GM23248 (cell line): ENCODE data around the gene RBL2. TPM values are rescaled to one million over a fixed set of nuclear protein-coding genes. Genes with fewer than 3 reads are reported as not detected.
"Not testable (repeated sequence)": the region's sequence is repeated elsewhere in the genome, so short reads cannot be mapped to it uniquely, and the experiment has no call there.

ENCODE experiments used
- DNase-seq: peaks from one replicate; pipeline ENCODE4 v3.0.0-alpha.2; 2015
- H2AFZ ChIP-seq: fragments of 200-600 bp; sonication (generic); 2 replicates; pipeline ENCODE4 v1.6.1; 2016; ENCODE audit warnings: antibody characterized with exemption
- H3F3A ChIP-seq: fragments of 200-600 bp; sonication (generic); 2 replicates; pipeline ENCODE4 v1.6.1; 2016; ENCODE audit warnings: mild to moderate bottlenecking, antibody characterized with exemption, mixed run types; ENCODE audit not compliant: insufficient read depth
- H3K27ac ChIP-seq: fragments of 200-600 bp; sonication (generic); 2 replicates; pipeline ENCODE4 v1.5.1; 2016; ENCODE audit warnings: mild to moderate bottlenecking
- H3K27me3 ChIP-seq: fragments of 200-600 bp; sonication (generic); replicated peaks from 2 replicates; pipeline ENCODE4 v1.6.1; 2016; ENCODE audit warnings: mild to moderate bottlenecking; ENCODE audit not compliant: insufficient read depth
- H3K36me3 ChIP-seq: fragments of 200-600 bp; sonication (generic); 2 replicates; pipeline ENCODE4 v1.6.1; 2016; ENCODE audit warnings: low read depth, mild to moderate bottlenecking
- H3K4me1 ChIP-seq: fragments of 200-600 bp; sonication (generic); 2 replicates; pipeline ENCODE4 v1.6.1; 2016; ENCODE audit warnings: mild to moderate bottlenecking; ENCODE audit not compliant: insufficient read depth
- H3K4me2 ChIP-seq: fragments of 200-600 bp; sonication (generic); one replicate; pipeline ENCODE4 v1.6.1; 2016; ENCODE audit warnings: mild to moderate bottlenecking; ENCODE audit not compliant: unreplicated experiment
- H3K4me3 ChIP-seq: fragments of 200-600 bp; sonication (generic); 2 replicates; pipeline ENCODE4 v1.5.1; 2016; ENCODE audit warnings: mild to moderate bottlenecking
- H3K79me2 ChIP-seq: fragments of 200-600 bp; sonication (generic); 2 replicates; pipeline ENCODE4 v1.6.1; 2016; ENCODE audit warnings: mild to moderate bottlenecking; ENCODE audit not compliant: insufficient read depth
- H3K9ac ChIP-seq: fragments of 200-600 bp; sonication (generic); 2 replicates; pipeline ENCODE4 v1.6.1; 2016; ENCODE audit warnings: mild to moderate bottlenecking
- H3K9me2 ChIP-seq: fragments of 200-600 bp; sonication (generic); 2 replicates; pipeline ENCODE4 v1.6.1; 2016; ENCODE audit warnings: mixed run types, mild to moderate bottlenecking, moderate library complexity; ENCODE audit not compliant: insufficient read depth
- H3K9me3 ChIP-seq: fragments of 200-600 bp; sonication (generic); one replicate; pipeline ENCODE4 v1.6.1; 2017; ENCODE audit warnings: low read depth
- H4K20me1 ChIP-seq: fragments of 200-600 bp; sonication (generic); 2 replicates; pipeline ENCODE4 v1.6.0; 2016; ENCODE audit not compliant: insufficient read depth
- EZH2 ChIP-seq: fragments of 200-600 bp; sonication (generic); IDR thresholded peaks from 2 replicates; pipeline ENCODE4 v1.6.1; 2018; ENCODE audit warnings: antibody characterized with exemption, mild to moderate bottlenecking; ENCODE audit not compliant: insufficient read depth, poor library complexity, severe bottlenecking
- EZH2phosphoT487 ChIP-seq: fragments of 200-600 bp; sonication (generic); IDR thresholded peaks from 2 replicates; pipeline ENCODE4 v1.6.1; 2018; ENCODE audit warnings: antibody characterized with exemption, moderate library complexity, mild to moderate bottlenecking, low read depth; ENCODE audit not compliant: insufficient read depth
- WGBS, 2 experiments: methylation state at CpG; one replicate each; pipeline ENCODE4 v1.1.6; 2015 to 2017; ENCODE audit warnings: low lambda C conversion rate in 2 of 2, low coverage in 1 of 2; ENCODE audit errors: missing lambda C conversion rate in 2 of 2; 5-methylcytosine and 5-hydroxymethylcytosine counted together
- in situ Hi-C: fragments of 300-500 bp; cut with MboI; formaldehyde crosslinking; loops from 2 replicates; pipeline ENCODE4 v1.15.0; 2020
- polyA plus RNA-seq: library from polyadenylated mRNA; unstranded; fragments of >200 nt; fragmentation: Nextera tagmentation; extraction: Ambion mirVana; gene quantifications from 2 replicates; pipeline ENCODE4 v1.2.1, GENCODE V29; 2016
- total RNA-seq: library from RNA; depleted of rRNA; stranded (reverse); fragments of >200 nt; shearing (Covaris generic); gene quantifications from 2 replicates; pipeline ENCODE4 v1.2.3, GENCODE V29; 2014

The RBL2 gene
- total and polyA plus RNA-seq, 2 experiments from 2014 or later, result 32.2 to 44.5 TPM

GRCh38 chr16:53413864-53414263, 20.4 kb upstream of the RBL2 start:
- H3K27ac ChIP-seq, result no peak overlapping the region
- H3K4me2 ChIP-seq, result no peak overlapping the region
- no peak for DNase-seq
- no peak overlapping the region for H3K4me3 ChIP-seq
- TF ChIP-seq EZH2phosphoT487 (no peak), EZH2 (no peak)
- no peaks in the 10 kb centered on the region for H4K20me1 ChIP-seq
- no peaks in the 10 kb centered on the region for H3K9me3 ChIP-seq
- no peaks in the 10 kb centered on the region for H3K36me3 ChIP-seq
- whole genome bisulfite sequencing, 2 experiments, result 84 to 89% methylated on average over 15 to 18 of the region's 18 CpGs
- H3K4me1 ChIP-seq, result no peaks in the 10 kb centered on the region
- in situ Hi-C loops, result no loop called here
- peaks cover 6% of the 10 kb centered on the region; the same call in 1 of the 2 replicates for H3F3A ChIP-seq
- no peaks in the 10 kb centered on the region for H3K9me2 ChIP-seq
- no peak overlapping the region for H2AFZ ChIP-seq
- no peaks in the 10 kb centered on the region for H3K79me2 ChIP-seq
- H3K27me3 ChIP-seq, result no peaks in the 10 kb centered on the region
- no peak overlapping the region for H3K9ac ChIP-seq

GRCh38 chr16:53414381-53414780, 19.9 kb upstream of the RBL2 start:
- in situ Hi-C loops, result no loop called here
- 84 to 91% methylated on average over 16 of the region's 16 CpGs for WGBS, 2 experiments
- H3K27ac ChIP-seq, result no peak overlapping the region

GRCh38 chr16:53415504-53415903, 18.8 kb upstream of the RBL2 start:
- Histone ChIP-seq H3K4me3 (no peak overlapping the region), H3K79me2 (no peaks in the 10 kb centered on the region), H3K27ac (no peak overlapping the region), H3K9ac (no peak overlapping the region), H2AFZ (peak overlapping the region; percentile 24; the same call in 1 of the 2 replicates), H3K4me1 (no peaks in the 10 kb centered on the region), H3K9me3 (no peaks in the 10 kb centered on the region), H4K20me1 (no peaks in the 10 kb centered on the region), H3K9me2 (no peaks in the 10 kb centered on the region), H3K36me3 (no peaks in the 10 kb centered on the region), H3K4me2 (no peak overlapping the region), H3K27me3 (no peaks in the 10 kb centered on the region), H3F3A (peaks cover 6% of the 10 kb centered on the region; the same call in 1 of the 2 replicates)
- in situ Hi-C loops, result no loop called here
- WGBS, 2 experiments, result 2 to 3% methylated on average over 4 of the region's 4 CpGs
- no peak for DNase-seq
- no peak for TF ChIP-seq EZH2
- TF ChIP-seq EZH2phosphoT487, result no peak

More at GRCh38 chr16:53414381-53414780, 19.9 kb upstream of the RBL2 start:
- Histone ChIP-seq H3K9me3 (no peaks in the 10 kb centered on the region), H3F3A (peaks cover 6% of the 10 kb centered on the region; the same call in 1 of the 2 replicates), H3K79me2 (no peaks in the 10 kb centered on the region), H3K4me1 (no peaks in the 10 kb centered on the region), H4K20me1 (no peaks in the 10 kb centered on the region), H3K9ac (no peak overlapping the region), H3K36me3 (no peaks in the 10 kb centered on the region), H3K9me2 (no peaks in the 10 kb centered on the region), H3K4me3 (no peak overlapping the region), H3K27me3 (no peaks in the 10 kb centered on the region), H2AFZ (no peak overlapping the region), H3K4me2 (no peak overlapping the region)
- TF ChIP-seq EZH2phosphoT487, result no peak
- no peak for TF ChIP-seq EZH2
- DNase-seq, result no peak

- H3F3A ChIP-seq, result peaks cover 6% of the 10 kb centered on the region; the same call in 1 of the 2 replicates
- no peaks in the 10 kb centered on the region for H3K27me3 ChIP-seq
- no peaks in the 10 kb centered on the region for H3K9me2 ChIP-seq
- H3K4me2 ChIP-seq, result peak overlapping the region; percentile 40
- H4K20me1 ChIP-seq, result no peaks in the 10 kb centered on the region
- H3K4me1 ChIP-seq, result no peaks in the 10 kb centered on the region
- no peaks in the 10 kb centered on the region for H3K36me3 ChIP-seq
- H2AFZ ChIP-seq, result peak overlapping the region; percentile 45
- H3K4me3 ChIP-seq, result no peak overlapping the region
- whole genome bisulfite sequencing, 2 experiments, result 26 to 29% methylated on average over 4 of the region's 4 CpGs
- no peak overlapping the region for H3K9ac ChIP-seq
- H3K27ac ChIP-seq, result no peak overlapping the region
- no peaks in the 10 kb centered on the region for H3K9me3 ChIP-seq
- peak; percentile 55 for DNase-seq
- in situ Hi-C loops, result no loop called here
- TF ChIP-seq EZH2 (no peak), EZH2phosphoT487 (no peak)
- H3K79me2 ChIP-seq, result no peaks in the 10 kb centered on the region
Observed at GRCh38 chr16:53417011-53417410, 17.3 kb upstream of the RBL2 start.

GRCh38 chr16:53417976-53418375, 16.3 kb upstream of the RBL2 start:
- H3K27ac ChIP-seq, result no peak overlapping the region
- no peak overlapping the region for H3K9ac ChIP-seq
- H3K27me3 ChIP-seq, result no peaks in the 10 kb centered on the region
- no peak for TF ChIP-seq EZH2
- TF ChIP-seq EZH2phosphoT487, result no peak
- in situ Hi-C loops, result no loop called here
- H3K9me2 ChIP-seq, result no peaks in the 10 kb centered on the region
- peaks cover 6% of the 10 kb centered on the region; the same call in 1 of the 2 replicates for H3F3A ChIP-seq
- no peak for DNase-seq
- no peaks in the 10 kb centered on the region for H3K79me2 ChIP-seq
- 80 to 81% methylated on average over 7 of the region's 7 CpGs for WGBS, 2 experiments
- H3K36me3 ChIP-seq, result no peaks in the 10 kb centered on the region
- H3K4me1 ChIP-seq, result no peaks in the 10 kb centered on the region
- H2AFZ ChIP-seq, result no peak overlapping the region
- H3K4me3 ChIP-seq, result no peak overlapping the region
- H4K20me1 ChIP-seq, result no peaks in the 10 kb centered on the region
- H3K4me2 ChIP-seq, result no peak overlapping the region
- no peaks in the 10 kb centered on the region for H3K9me3 ChIP-seq

GRCh38 chr16:53419383-53419709, 14.9 kb upstream of the RBL2 start:
- H3F3A ChIP-seq, DNase-seq, H3K9me3 ChIP-seq, H3K4me2 ChIP-seq, H4K20me1 ChIP-seq, H3K9me2 ChIP-seq, H3K4me1 ChIP-seq, H3K27ac ChIP-seq, H3K27me3 ChIP-seq, in situ Hi-C loops, H3K9ac ChIP-seq, H2AFZ ChIP-seq, H3K36me3 ChIP-seq, H3K4me3 ChIP-seq, H3K79me2 ChIP-seq: not testable (repeated sequence)
- 28 to 32% methylated on average over 2 of the region's 2 CpGs for WGBS, 2 experiments
